Thymus (tissue), 11 donors: Measurements from ENCODE around the gene BAHD1. TPM values are rescaled to one million over a fixed set of nuclear protein-coding genes. Genes with fewer than 3 reads are reported as not detected.

Source experiments
- DNase-seq, 9 donors: peaks; one replicate each; pipeline ENCODE4 v3.0.0-alpha.2; 2013; ENCODE audit warnings: low spot score in 9 of 9, low read depth in 6 of 9, missing footprints in 1 of 9
- H3K27ac ChIP-seq, 2 donors: one replicate each; pipeline ENCODE4 v1.5.1; 2013; ENCODE audit warnings: control low read depth in 1 of 2, low read depth in 1 of 2, low read length in 1 of 2, mild to moderate bottlenecking in 1 of 2, moderate library complexity in 1 of 2
- H3K27me3 ChIP-seq, 2 donors: one replicate each; pipeline ENCODE4 v1.5.1; 2013; ENCODE audit warnings: low read length in 1 of 2; ENCODE audit not compliant: control insufficient read depth in 2 of 2, insufficient read depth in 1 of 2
- H3K36me3 ChIP-seq, 2 donors: one replicate each; pipeline ENCODE4 v1.5.1; 2013; ENCODE audit warnings: low read length in 1 of 2, mild to moderate bottlenecking in 1 of 2, moderate library complexity in 1 of 2; ENCODE audit not compliant: control insufficient read depth in 2 of 2, insufficient read depth in 2 of 2
- H3K4me1 ChIP-seq, 2 donors: one replicate each; pipeline ENCODE4 v1.5.1; 2013; ENCODE audit warnings: low read length in 2 of 2; ENCODE audit not compliant: control insufficient read depth in 2 of 2, insufficient read depth in 2 of 2
- H3K4me3 ChIP-seq, 2 donors: one replicate each; pipeline ENCODE4 v1.5.1; 2013; ENCODE audit warnings: low read length in 2 of 2, control low read depth in 1 of 2, mild to moderate bottlenecking in 1 of 2
- H3K9me3 ChIP-seq, 2 donors: one replicate each; pipeline ENCODE4 v1.5.1; 2013; ENCODE audit warnings: low read length in 1 of 2, mild to moderate bottlenecking in 1 of 2; ENCODE audit not compliant: control insufficient read depth in 2 of 2, insufficient read depth in 1 of 2
- WGBS: extraction: QIAGEN DNeasy Blood & Tissue Kit; methylation state at CpG from one replicate; pipeline ENCODE4 v1.1.7; 2013; 5-methylcytosine and 5-hydroxymethylcytosine counted together
- polyA plus RNA-seq: library from polyadenylated mRNA; stranded (reverse); fragments of 200-250 nt; gene quantifications from one replicate; pipeline ENCODE4 v1.2.3, GENCODE V29; 2013
- total RNA-seq: library from RNA; stranded (reverse); fragments of 120-200 nt; gene quantifications from one replicate; pipeline ENCODE4 v1.2.4, GENCODE V29; 2013
- donor health status: healthy.

Gene BAHD1
- total and polyA plus RNA-seq, 2 donors, result 9.4 to 19.1 TPM

GRCh38 chr15:40439461-40439959 lies 1.2 kb upstream of the BAHD1 start:
- peaks cover 51 to 82% of the 10 kb centered on the region in 2 donors for H3K27me3 ChIP-seq
- H3K27ac ChIP-seq, result no peak overlapping the region
- H3K9me3 ChIP-seq, result peaks cover 0 to 16% of the 10 kb centered on the region in 2 donors
- 11% methylated on average over 15 of the region's 15 CpGs for WGBS
- H3K4me3 ChIP-seq, result peak overlapping the region; percentile 52 to 85
- DNase-seq, result peak in 1 of 9 donors; percentile 43
- peaks cover 35 to 58% of the 10 kb centered on the region in 2 donors for H3K4me1 ChIP-seq
- H3K36me3 ChIP-seq, result no peaks in the 10 kb centered on the region

- peaks cover 32 to 52% of the 10 kb centered on the region in 2 donors for H3K4me1 ChIP-seq
- no peak overlapping the region for H3K27ac ChIP-seq
- peak overlapping the region; percentile 52 to 85 for H3K4me3 ChIP-seq
- peaks cover 0 to 16% of the 10 kb centered on the region in 2 donors for H3K9me3 ChIP-seq
- DNase-seq, result peak in 3 of 9 donors; percentile 19 to 41 (median 21)
- peaks cover 51 to 76% of the 10 kb centered on the region in 2 donors for H3K27me3 ChIP-seq
- H3K36me3 ChIP-seq, result no peaks in the 10 kb centered on the region
- WGBS, result 0% methylated on average over 35 of the region's 35 CpGs
Observed at GRCh38 chr15:40439960-40440742, 602 bp upstream of the BAHD1 start.

GRCh38 chr15:40441565-40442531 lies 1.1 kb downstream of the BAHD1 start:
- peaks cover 22 to 38% of the 10 kb centered on the region in 2 donors for H3K4me1 ChIP-seq
- WGBS, result under 1% methylated on average over 119 of the region's 119 CpGs
- DNase-seq, result peak in 1 of 9 donors; percentile 28

DNA sequence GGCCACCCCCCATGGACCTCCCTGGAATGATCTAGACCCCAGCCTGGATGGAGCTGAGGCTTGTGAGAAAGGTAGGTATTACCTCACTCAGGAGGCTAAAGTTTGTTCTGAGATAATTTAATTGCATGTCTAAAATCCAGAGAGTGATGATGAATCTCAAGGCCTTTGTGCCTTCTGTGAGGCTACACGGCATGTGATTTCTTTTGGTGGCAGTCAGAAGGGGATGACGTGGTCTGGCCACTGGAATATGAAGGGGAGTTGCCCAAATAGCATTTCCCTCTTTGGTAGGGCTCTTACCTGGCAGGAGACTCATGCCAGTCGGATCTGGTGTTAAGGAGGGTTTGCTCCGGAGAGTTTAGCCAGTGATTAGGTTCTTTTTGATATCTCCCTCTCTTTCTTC lies 2.5 kb downstream of the BAHD1 start:
- Histone ChIP-seq H3K9me3 (peaks cover 0 to 5% of the 10 kb centered on the region in 2 donors), H3K4me3 (no peak overlapping the region), H3K27ac (no peak overlapping the region), H3K36me3 (no peaks in the 10 kb centered on the region), H3K4me1 (peaks cover 20 to 30% of the 10 kb centered on the region in 2 donors), H3K27me3 (peaks cover 30 to 44% of the 10 kb centered on the region in 2 donors)
- no peak for DNase-seq
- 98% methylated on average over 4 of the region's 4 CpGs for WGBS

More at GRCh38 chr15:40441565-40442531, 1.1 kb downstream of the BAHD1 start:
- no peaks in the 10 kb centered on the region for H3K36me3 ChIP-seq
- H3K9me3 ChIP-seq, result peaks cover 0 to 8% of the 10 kb centered on the region in 2 donors
- no peak overlapping the region for H3K27ac ChIP-seq
- H3K27me3 ChIP-seq, result peaks cover 40 to 59% of the 10 kb centered on the region in 2 donors
- peak overlapping the region; percentile 54 to 85 for H3K4me3 ChIP-seq

DNA sequence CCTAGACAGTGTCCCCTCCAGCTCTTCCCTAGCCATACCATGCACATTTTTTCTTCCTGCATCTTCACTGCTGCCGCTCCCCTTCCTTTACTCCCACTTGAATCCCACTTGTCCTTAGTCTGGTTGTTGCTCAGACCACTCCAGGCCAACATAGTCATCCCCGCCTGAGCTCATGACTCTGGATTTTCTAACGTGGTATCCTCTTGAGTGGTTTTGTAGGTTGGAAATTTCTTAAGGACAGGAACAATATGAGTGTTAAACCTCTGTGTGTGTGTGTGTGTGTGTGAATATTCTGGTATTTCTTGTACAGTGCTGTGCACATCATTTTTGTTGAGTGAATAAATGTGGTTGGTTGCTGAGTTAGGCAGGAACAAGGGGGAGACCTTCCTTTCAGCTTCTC lies 3.1 kb downstream of the BAHD1 start:
- no peaks in the 10 kb centered on the region for H3K36me3 ChIP-seq
- H3K27ac ChIP-seq, result no peak overlapping the region
- peaks cover 20 to 28% of the 10 kb centered on the region in 2 donors for H3K4me1 ChIP-seq
- DNase-seq, result no peak
- H3K27me3 ChIP-seq, result peaks cover 24 to 39% of the 10 kb centered on the region in 2 donors
- WGBS, result 96% methylated on average over 3 of the region's 3 CpGs
- H3K4me3 ChIP-seq, result no peak overlapping the region
- H3K9me3 ChIP-seq, result peaks cover 0 to 2% of the 10 kb centered on the region in 2 donors

GRCh38 chr15:40444736-40445135 lies 4.0 kb downstream of the BAHD1 start:
- H3K9me3 ChIP-seq, result no peaks in the 10 kb centered on the region
- peaks cover 15 to 30% of the 10 kb centered on the region in 2 donors for H3K27me3 ChIP-seq
- DNase-seq, result no peak
- H3K4me3 ChIP-seq, result no peak overlapping the region
- peaks cover 18 to 20% of the 10 kb centered on the region in 2 donors for H3K4me1 ChIP-seq
- H3K36me3 ChIP-seq, result no peaks in the 10 kb centered on the region
- H3K27ac ChIP-seq, result no peak overlapping the region
- 90% methylated on average over 5 of the region's 5 CpGs for WGBS

DNA sequence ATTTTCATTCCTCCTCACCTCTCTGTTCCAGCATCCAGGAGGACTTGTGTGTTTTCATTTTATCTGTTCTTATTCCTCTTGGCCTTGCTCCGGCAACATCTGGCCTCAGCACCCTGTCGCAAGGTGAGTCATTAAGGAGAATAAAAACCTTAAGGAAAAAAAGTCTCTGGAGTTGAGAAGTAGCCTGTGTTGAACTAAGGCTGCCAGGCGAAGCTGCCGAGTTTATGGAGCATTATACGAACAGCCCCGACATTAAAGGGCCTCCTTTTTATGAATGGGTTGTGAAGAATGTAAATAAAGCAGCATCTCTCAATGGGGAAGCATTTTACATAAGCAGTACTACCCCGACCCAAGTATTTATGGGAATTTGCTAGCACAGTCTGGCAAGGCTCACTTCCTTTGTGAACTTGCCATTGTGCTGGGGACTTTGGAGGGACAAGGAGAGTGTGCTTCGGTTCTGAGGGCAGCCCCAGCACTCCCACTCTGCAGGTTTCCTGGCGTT lies 4.7 kb downstream of the BAHD1 start:
- H3K36me3 ChIP-seq, result peaks cover 0 to 2% of the 10 kb centered on the region in 2 donors
- peaks cover 11 to 12% of the 10 kb centered on the region in 2 donors for H3K4me1 ChIP-seq
- no peak overlapping the region for H3K4me3 ChIP-seq
- WGBS, result 93% methylated on average over 9 of the region's 9 CpGs
- H3K27ac ChIP-seq, result no peak overlapping the region
- no peaks in the 10 kb centered on the region for H3K9me3 ChIP-seq
- DNase-seq, result no peak
- peaks cover 9 to 22% of the 10 kb centered on the region in 2 donors for H3K27me3 ChIP-seq

DNA sequence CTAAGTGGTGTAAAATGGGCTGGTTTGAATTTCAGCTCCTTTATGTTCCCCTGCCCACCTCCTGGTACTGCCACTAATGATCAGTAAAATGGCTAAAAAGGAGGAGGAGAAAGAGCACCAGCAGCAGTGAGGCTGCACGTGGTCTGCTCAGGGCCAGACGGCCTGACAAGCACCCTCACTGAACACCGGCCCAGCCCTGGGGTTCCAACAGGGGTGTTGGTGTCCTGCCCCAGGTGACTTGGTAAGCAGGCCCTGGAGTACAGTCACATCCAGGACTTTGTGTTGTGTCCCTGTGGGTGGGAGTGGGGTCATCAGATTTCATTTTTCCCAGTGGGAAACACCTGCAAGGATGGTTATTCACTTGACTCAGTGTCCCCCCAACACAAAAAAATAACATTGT lies 5.4 kb downstream of the BAHD1 start:
- Histone ChIP-seq H3K9me3 (no peaks in the 10 kb centered on the region), H3K4me1 (peaks cover 11 to 12% of the 10 kb centered on the region in 2 donors), H3K36me3 (peaks cover 0 to 4% of the 10 kb centered on the region in 2 donors), H3K4me3 (no peak overlapping the region), H3K27me3 (peaks cover 9 to 22% of the 10 kb centered on the region in 2 donors), H3K27ac (no peak overlapping the region)
- DNase-seq, result no peak
- over 99% methylated on average over 3 of the region's 3 CpGs for WGBS
